Stomach (tissue), 4 donors: ENCODE measurements around the gene SPINT4.

ENCODE experiments used
- EP300 ChIP-seq: sonication (generic); formaldehyde crosslinking; IDR thresholded peaks from one replicate; pipeline ENCODE4 v1.6.1; 2017; ENCODE audit warnings: antibody characterized with exemption
- POLR2A ChIP-seq, 4 donors: fragments of 450-650 bp; IDR thresholded peaks; one replicate each; pipeline ENCODE4 v1.6.1; 2016; ENCODE audit warnings: antibody characterized with exemption in 4 of 4, control low read depth in 2 of 4, mild to moderate bottlenecking in 1 of 4, moderate library complexity in 1 of 4
- POLR2AphosphoS5 ChIP-seq, 3 donors: sonication (generic); formaldehyde crosslinking; IDR thresholded peaks; one replicate each; pipeline ENCODE4 v1.6.1; 2016; ENCODE audit warnings: antibody characterized with exemption in 3 of 3
- TF ChIP-seq, protein P1 (sequence below), 7 experiments: fragments of 450-650 bp in 4 of 7; fragments of 200-600 bp in 3 of 7; sonication (generic) in 3 of 7; IDR thresholded peaks; one replicate each; pipeline ENCODE4 v1.5.1; 2016 to 2019; ENCODE audit warnings: antibody characterized with exemption in 7 of 7, control low read depth in 2 of 7, mild to moderate bottlenecking in 1 of 7

DNA sequence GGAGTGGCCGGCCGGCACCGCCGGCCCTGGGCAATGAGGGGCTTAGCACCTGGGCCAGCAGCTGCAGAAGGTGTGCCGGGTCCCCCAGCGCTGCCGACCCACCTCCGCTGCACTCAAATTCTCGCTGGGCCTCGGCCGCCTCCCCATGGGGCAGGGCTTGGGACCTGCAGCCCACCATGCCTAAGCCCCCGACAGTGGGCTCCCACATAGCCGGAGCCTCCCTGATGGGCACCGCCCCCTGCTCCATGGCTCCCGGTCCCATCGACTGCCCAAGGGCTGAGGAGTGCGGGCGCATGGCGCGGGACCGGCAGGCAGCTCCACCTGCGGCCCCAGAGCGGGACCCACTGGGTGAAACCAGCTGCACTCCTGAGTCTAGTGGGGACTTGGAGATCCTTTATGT, 13.8 kb downstream of the SPINT4 start:
- TF ChIP-seq POLR2A (IDR thresholded peaks at IDR 0.05) = no peak
- TF ChIP-seq POLR2AphosphoS5 (IDR thresholded peaks at IDR 0.05) = no peak
- TF ChIP-seq, protein P1, sequence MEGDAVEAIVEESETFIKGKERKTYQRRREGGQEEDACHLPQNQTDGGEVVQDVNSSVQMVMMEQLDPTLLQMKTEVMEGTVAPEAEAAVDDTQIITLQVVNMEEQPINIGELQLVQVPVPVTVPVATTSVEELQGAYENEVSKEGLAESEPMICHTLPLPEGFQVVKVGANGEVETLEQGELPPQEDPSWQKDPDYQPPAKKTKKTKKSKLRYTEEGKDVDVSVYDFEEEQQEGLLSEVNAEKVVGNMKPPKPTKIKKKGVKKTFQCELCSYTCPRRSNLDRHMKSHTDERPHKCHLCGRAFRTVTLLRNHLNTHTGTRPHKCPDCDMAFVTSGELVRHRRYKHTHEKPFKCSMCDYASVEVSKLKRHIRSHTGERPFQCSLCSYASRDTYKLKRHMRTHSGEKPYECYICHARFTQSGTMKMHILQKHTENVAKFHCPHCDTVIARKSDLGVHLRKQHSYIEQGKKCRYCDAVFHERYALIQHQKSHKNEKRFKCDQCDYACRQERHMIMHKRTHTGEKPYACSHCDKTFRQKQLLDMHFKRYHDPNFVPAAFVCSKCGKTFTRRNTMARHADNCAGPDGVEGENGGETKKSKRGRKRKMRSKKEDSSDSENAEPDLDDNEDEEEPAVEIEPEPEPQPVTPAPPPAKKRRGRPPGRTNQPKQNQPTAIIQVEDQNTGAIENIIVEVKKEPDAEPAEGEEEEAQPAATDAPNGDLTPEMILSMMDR (IDR thresholded peaks at IDR 0.05) = no peak
- TF ChIP-seq EP300 = no peak
